Adrenal gland (tissue), 12 donors: ENCODE results near the gene MAP4K3. TPM values are rescaled to one million over a fixed set of nuclear protein-coding genes. Genes with fewer than 3 reads are reported as not detected.

ENCODE experiments used
- DNase-seq, 7 donors: peaks; one replicate each; pipeline ENCODE4 v3.0.0-alpha.2; 2019 to 2020
- H3K27ac ChIP-seq, 5 donors: fragments of 200-600 bp; sonication (generic) in 4 of 5; 1 replicate in 3 of 5; 2 replicates in 2 of 5; pipeline versions ENCODE4 v1.5.1 to v1.8.0; 2016 to 2020; ENCODE audit warnings: mild to moderate bottlenecking in 1 of 5
- H3K27me3 ChIP-seq: fragments of 200-600 bp; 2 replicates; pipeline ENCODE4 v1.8.0; 2021
- H3K36me3 ChIP-seq, 2 donors: fragments of 200-600 bp; replicated peaks in 1 of 2; 1 replicate in 1 of 2; 2 replicates in 1 of 2; pipeline versions ENCODE4 v1.5.1 to v1.8.0; 2018 to 2022
- H3K4me1 ChIP-seq, 2 donors: fragments of 200-600 bp; replicated peaks in 1 of 2; 1 replicate in 1 of 2; 2 replicates in 1 of 2; pipeline versions ENCODE4 v1.5.1 to v1.8.0; 2018 to 2021
- H3K4me3 ChIP-seq, 4 donors: fragments of 200-600 bp; sonication (generic) in 3 of 4; one replicate each; pipeline ENCODE4 v1.5.1; 2016 to 2018
- H3K9me3 ChIP-seq, 3 donors: fragments of 200-600 bp; sonication (generic) in 1 of 3; replicated peaks in 1 of 3; 1 replicate in 2 of 3; 2 replicates in 1 of 3; pipeline versions ENCODE4 v1.5.1 to v1.8.0; 2016 to 2021
- CTCF ChIP-seq, 6 experiments: fragments of 450-650 bp in 4 of 6; fragments of 200-600 bp in 2 of 6; sonication (generic) in 1 of 6; IDR thresholded peaks; 1 replicate in 5 of 6; 2 replicates in 1 of 6; pipeline versions ENCODE4 v1.5.1 to v1.8.0; 2016 to 2021; ENCODE audit warnings: antibody characterized with exemption in 6 of 6, mild to moderate bottlenecking in 2 of 6, moderate library complexity in 1 of 6
- POLR2A ChIP-seq, 2 donors: fragments of 450-650 bp; IDR thresholded peaks; one replicate each; pipeline ENCODE4 v1.6.1; 2017; ENCODE audit warnings: antibody characterized with exemption in 2 of 2, mild to moderate bottlenecking in 2 of 2, moderate library complexity in 1 of 2
- WGBS, 4 donors: extraction: QIAGEN DNeasy Blood & Tissue Kit in 2 of 4; methylation state at CpG; one replicate each; pipeline versions ENCODE4 v1.1.5 to v1.1.7; 2013 to 2017; 5-methylcytosine and 5-hydroxymethylcytosine counted together
- intact Hi-C, 2 donors: fragments of 100-400 bp; cut with DNase I; formaldehyde crosslinking; loops; one replicate each; pipeline versions ENCODE4 v1.14.1 to v1.15.0; 2022 to 2023
- polyA plus RNA-seq, 3 donors: library from polyadenylated mRNA; stranded (reverse); fragments of 200-250 nt in 2 of 3; fragments of 350-450 nt in 1 of 3; fragmentation: Illumina TruSeq in 1 of 3; extraction: RNeasy Lipid Tissue Mini Kit (QIAGEN cat#74804) in 1 of 3; gene quantifications; one replicate each; pipeline ENCODE4 v1.2.3, GENCODE V29; 2013 to 2014
- total RNA-seq, 9 donors: library from RNA; depleted of rRNA in 4 of 9; stranded (reverse); fragments of >200 nt in 4 of 9; fragments of 120-200 nt in 1 of 9; fragmentation: NEBNext Ultra II Directional in 1 of 9; extraction: Animal tissue kit (Norgen Biotek cat#: 25700) in 1 of 9; gene quantifications; one replicate each; pipeline versions ENCODE4 v1.1.0 to v1.2.4, GENCODE V29; 2013 to 2023
- donor health status: healthy with polysubstance abuse.
- donor health status: Bipolar disorder and iron deficiency.
- donor health status: DM: yes; HTN: yes; CAD: no.
- donor health status: DM: no; HTN: no; CAD: no.
- donor health status: DM: no; HTN: no; CAD: no.
- donor health status: DM: yes; HTN: yes; CAD: no.

The MAP4K3 gene
- total and polyA plus RNA-seq, 12 donors, result 15.4 to 79.7 (median 38.8) TPM

- no peaks in the 10 kb centered on the region for H3K27me3 ChIP-seq
- no peaks in the 10 kb centered on the region for H3K9me3 ChIP-seq
- DNase-seq, result peak in 2 of 7 donors; percentile 34 to 35
- H3K4me1 ChIP-seq, result no peaks in the 10 kb centered on the region
- no peak for TF ChIP-seq POLR2A (IDR thresholded peaks at IDR 0.05)
- TF ChIP-seq CTCF (IDR thresholded peaks at IDR 0.05), result no peak
- intact Hi-C loops, result no loop called here
- no peak overlapping the region for H3K4me3 ChIP-seq
- H3K36me3 ChIP-seq, result peaks cover 0 to 43% of the 10 kb centered on the region in 2 donors
- H3K27ac ChIP-seq, result no peak overlapping the region
Observed at GRCh38 chr2:39289609-39290008, 147.5 kb downstream of the MAP4K3 start.

GRCh38 chr2:39283561-39283960 is 153.5 kb downstream of the MAP4K3 start:
- no peak for DNase-seq
- 90 to 92% (median 91%) methylated on average over 1 of the region's 1 CpG for WGBS, 4 donors
- TF ChIP-seq POLR2A (IDR thresholded peaks at IDR 0.05) (no peak), CTCF (IDR thresholded peaks at IDR 0.05) (no peak)
- Histone ChIP-seq H3K4me3 (no peak overlapping the region), H3K9me3 (no peaks in the 10 kb centered on the region), H3K27ac (no peak overlapping the region), H3K4me1 (no peaks in the 10 kb centered on the region), H3K27me3 (no peaks in the 10 kb centered on the region), H3K36me3 (peaks cover 0 to 57% of the 10 kb centered on the region in 2 donors)
- intact Hi-C loops, result no loop called here

GRCh38 chr2:39281391-39281790 is 155.7 kb downstream of the MAP4K3 start:
- 90 to 96% (median 92%) methylated on average over 3 of the region's 3 CpGs for WGBS, 4 donors
- no peaks in the 10 kb centered on the region for H3K9me3 ChIP-seq
- TF ChIP-seq CTCF (IDR thresholded peaks at IDR 0.05) (no peak), POLR2A (IDR thresholded peaks at IDR 0.05) (no peak)

GRCh38 chr2:39275016-39275415 is 162.1 kb downstream of the MAP4K3 start:
- DNase-seq, result peak in 1 of 7 donors; percentile 10
- intact Hi-C loops, result no loop called here
- Histone ChIP-seq H3K9me3 (no peaks in the 10 kb centered on the region), H3K36me3 (peaks cover 0 to 52% of the 10 kb centered on the region in 2 donors), H3K27ac (no peak overlapping the region), H3K27me3 (no peaks in the 10 kb centered on the region), H3K4me1 (peaks cover 0 to 4% of the 10 kb centered on the region in 2 donors), H3K4me3 (no peak overlapping the region)
- 50 to 58% (median 53%) methylated on average over 1 of the region's 1 CpG for WGBS, 4 donors
- TF ChIP-seq CTCF (IDR thresholded peaks at IDR 0.05), result no peak
- TF ChIP-seq POLR2A (IDR thresholded peaks at IDR 0.05), result no peak

More at GRCh38 chr2:39281391-39281790, 155.7 kb downstream of the MAP4K3 start:
- DNase-seq, result no peak
- intact Hi-C loops, result no loop called here
- Histone ChIP-seq H3K4me1 (no peaks in the 10 kb centered on the region), H3K27ac (no peak overlapping the region), H3K27me3 (no peaks in the 10 kb centered on the region), H3K36me3 (peaks cover 0 to 64% of the 10 kb centered on the region in 2 donors), H3K4me3 (no peak overlapping the region)
